ENCODE results near the gene YBX3.

DNA sequence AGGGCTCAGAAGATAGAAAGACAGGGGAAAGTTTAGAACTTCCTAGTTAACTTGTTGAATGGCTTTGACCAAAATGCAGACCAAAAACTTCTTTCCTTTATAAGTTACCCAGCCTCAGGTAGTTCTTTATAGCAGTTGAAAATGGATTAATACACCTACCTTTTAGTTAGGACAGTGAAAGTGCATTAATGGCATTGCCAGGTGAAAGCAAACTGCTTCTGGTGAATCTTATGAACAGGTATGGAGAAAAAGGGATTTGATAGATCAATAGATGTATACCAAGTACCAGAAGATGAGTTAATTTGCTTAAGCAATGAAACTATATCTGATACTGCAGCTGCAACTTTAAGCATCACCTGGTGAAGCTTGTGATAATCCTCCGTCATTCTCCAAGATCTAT lies 35.1 kb downstream of the YBX3 start:
- TF ChIP-seq, protein P1, sequence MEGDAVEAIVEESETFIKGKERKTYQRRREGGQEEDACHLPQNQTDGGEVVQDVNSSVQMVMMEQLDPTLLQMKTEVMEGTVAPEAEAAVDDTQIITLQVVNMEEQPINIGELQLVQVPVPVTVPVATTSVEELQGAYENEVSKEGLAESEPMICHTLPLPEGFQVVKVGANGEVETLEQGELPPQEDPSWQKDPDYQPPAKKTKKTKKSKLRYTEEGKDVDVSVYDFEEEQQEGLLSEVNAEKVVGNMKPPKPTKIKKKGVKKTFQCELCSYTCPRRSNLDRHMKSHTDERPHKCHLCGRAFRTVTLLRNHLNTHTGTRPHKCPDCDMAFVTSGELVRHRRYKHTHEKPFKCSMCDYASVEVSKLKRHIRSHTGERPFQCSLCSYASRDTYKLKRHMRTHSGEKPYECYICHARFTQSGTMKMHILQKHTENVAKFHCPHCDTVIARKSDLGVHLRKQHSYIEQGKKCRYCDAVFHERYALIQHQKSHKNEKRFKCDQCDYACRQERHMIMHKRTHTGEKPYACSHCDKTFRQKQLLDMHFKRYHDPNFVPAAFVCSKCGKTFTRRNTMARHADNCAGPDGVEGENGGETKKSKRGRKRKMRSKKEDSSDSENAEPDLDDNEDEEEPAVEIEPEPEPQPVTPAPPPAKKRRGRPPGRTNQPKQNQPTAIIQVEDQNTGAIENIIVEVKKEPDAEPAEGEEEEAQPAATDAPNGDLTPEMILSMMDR (IDR thresholded peaks at IDR 0.05) = no peak
- TF ChIP-seq POLR2A (IDR thresholded peaks at IDR 0.05) = no peak

All from Peyer's patch (tissue), 4 donors.